CD4-positive, alpha-beta T cell treated with Interleukin-6 at 100 ng/mL for 8 hours (primary cell): ENCODE measurements around the gene KLHL18.
A peak's percentile ranks its signal among the peaks of the same experiment; 100 is the strongest.
"Not testable (repeated sequence)": the region's sequence is repeated elsewhere in the genome, so short reads cannot be mapped to it uniquely, and the experiment has no call there.

Source experiments
- DNase-seq: peaks from one replicate; pipeline ENCODE4 v3.0.0-alpha.2; 2020; ENCODE audit warnings: mixed read lengths, low spot score

The KLHL18 gene

GRCh38 chr3:47314056-47314764, 31.5 kb downstream of the KLHL18 start:
- no peak for DNase-seq

- no peak for DNase-seq
Observed at GRCh38 chr3:47315069-47315647, 32.4 kb downstream of the KLHL18 start.

GRCh38 chr3:47316151-47316550, 33.4 kb downstream of the KLHL18 start:
- not testable (repeated sequence) for DNase-seq

GRCh38 chr3:47318916-47319315, 36.2 kb downstream of the KLHL18 start:
- no peak for DNase-seq

- DNase-seq = no peak
Observed at GRCh38 chr3:47319956-47320355, 37.2 kb downstream of the KLHL18 start.

GRCh38 chr3:47323431-47324277, 40.9 kb downstream of the KLHL18 start:
- no peak for DNase-seq

- peak; percentile 54 for DNase-seq
Observed at GRCh38 chr3:47324278-47324865, 41.6 kb downstream of the KLHL18 start.

GRCh38 chr3:47333907-47334306, 51.2 kb downstream of the KLHL18 start:
- no peak for DNase-seq

- DNase-seq = no peak
Observed at GRCh38 chr3:47337656-47338055, 54.9 kb downstream of the KLHL18 start.

GRCh38 chr3:47339951-47340350, 57.2 kb downstream of the KLHL18 start:
- no peak for DNase-seq

GRCh38 chr3:47340866-47341265, 58.1 kb downstream of the KLHL18 start:
- DNase-seq = no peak

- no peak for DNase-seq
Observed at GRCh38 chr3:47342151-47342550, 59.4 kb downstream of the KLHL18 start.

GRCh38 chr3:47342812-47343211, 60.1 kb downstream of the KLHL18 start:
- no peak for DNase-seq

- DNase-seq = no peak
Observed at GRCh38 chr3:47343471-47343971, 60.8 kb downstream of the KLHL18 start.

GRCh38 chr3:47344971-47345370, 62.2 kb downstream of the KLHL18 start:
- DNase-seq = no peak

- DNase-seq = no peak
Observed at GRCh38 chr3:47347217-47347801, 64.6 kb downstream of the KLHL18 start.

GRCh38 chr3:47348411-47349154, 65.8 kb downstream of the KLHL18 start:
- no peak for DNase-seq

GRCh38 chr3:47355010-47355409, 72.3 kb downstream of the KLHL18 start:
- DNase-seq = no peak

GRCh38 chr3:47356201-47356600, 73.5 kb downstream of the KLHL18 start:
- DNase-seq = no peak

GRCh38 chr3:47359323-47359722, 76.6 kb downstream of the KLHL18 start:
- DNase-seq = no peak

GRCh38 chr3:47360110-47360517, 77.4 kb downstream of the KLHL18 start:
- DNase-seq = not testable (repeated sequence)
